HEK293T (cell line): Measurements from ENCODE around the gene PCDH7.

ENCODE experiments used
- CTCF ChIA-PET: fragments of 350-600 bp; formaldehyde crosslinking; extraction: SDS; loops from one replicate; lab custom pipeline; 2021; ENCODE audit warnings: antibody characterized with exemption, inconsistent platforms; lab: Yijun Ruan, JAX
- POLR2A ChIA-PET: fragments of 350-600 bp; formaldehyde crosslinking; extraction: SDS; loops from one replicate; lab custom pipeline; 2020; ENCODE audit warnings: antibody characterized with exemption, inconsistent platforms; lab: Yijun Ruan, JAX
- DNase-seq: peaks from one replicate; pipeline ENCODE4 v3.0.0; 2012; ENCODE audit warnings: mixed read lengths; ENCODE audit errors: extremely low spot score
- ARNT ChIP-seq: fragments of 450-650 bp; IDR thresholded peaks from 2 replicates; pipeline ENCODE4 v1.6.1; 2017; ENCODE audit warnings: mild to moderate bottlenecking
- BHLHE40 ChIP-seq: fragments of 450-650 bp; IDR thresholded peaks from 2 replicates; pipeline ENCODE4 v1.6.1; 2016; ENCODE audit warnings: mild to moderate bottlenecking, moderate library complexity, borderline replicate concordance
- CTBP1 ChIP-seq: fragments of 450-650 bp; IDR thresholded peaks from 2 replicates; pipeline ENCODE4 v1.6.1; 2016; ENCODE audit warnings: borderline replicate concordance
- ELF4 ChIP-seq: fragments of 450-650 bp; IDR thresholded peaks from 2 replicates; pipeline ENCODE4 v1.6.1; 2017; ENCODE audit warnings: antibody characterized with exemption
- FOXA1 ChIP-seq: fragments of 450-650 bp; IDR thresholded peaks from 2 replicates; pipeline ENCODE4 v1.6.1; 2016; ENCODE audit warnings: mild to moderate bottlenecking
- FOXK2 ChIP-seq: fragments of 450-650 bp; IDR thresholded peaks from 2 replicates; pipeline ENCODE4 v1.6.1; 2016; ENCODE audit warnings: mild to moderate bottlenecking
- FOXM1 ChIP-seq: fragments of 450-650 bp; IDR thresholded peaks from 2 replicates; pipeline ENCODE4 v1.6.1; 2017; ENCODE audit warnings: mild to moderate bottlenecking, borderline replicate concordance
- HDGF ChIP-seq: fragments of 450-650 bp; IDR thresholded peaks from 2 replicates; pipeline ENCODE4 v1.6.1; 2017; ENCODE audit warnings: antibody characterized with exemption, borderline replicate concordance
- L3MBTL2 ChIP-seq: fragments of 450-650 bp; conservative IDR thresholded peaks from 2 replicates; pipeline ENCODE4 v1.6.1; 2016; ENCODE audit warnings: mild to moderate bottlenecking
- LEF1 ChIP-seq: fragments of 450-650 bp; IDR thresholded peaks from 2 replicates; pipeline ENCODE4 v1.6.1; 2017; ENCODE audit warnings: mild to moderate bottlenecking, borderline replicate concordance
- NFRKB ChIP-seq: fragments of 450-650 bp; IDR thresholded peaks from 2 replicates; pipeline ENCODE4 v1.6.1; 2016; ENCODE audit warnings: mild to moderate bottlenecking, moderate library complexity
- PKNOX1 ChIP-seq: fragments of 450-650 bp; IDR thresholded peaks from 2 replicates; pipeline ENCODE4 v1.6.1; 2016
- SP1 ChIP-seq: fragments of 450-650 bp; IDR thresholded peaks from 2 replicates; pipeline ENCODE4 v1.6.1; 2017
- SUZ12 ChIP-seq: fragments of 450-650 bp; IDR thresholded peaks from 2 replicates; pipeline ENCODE4 v1.6.1; 2016; ENCODE audit warnings: mild to moderate bottlenecking
- TARDBP ChIP-seq: fragments of 450-650 bp; IDR thresholded peaks from 2 replicates; pipeline ENCODE4 v1.6.1; 2016
- ZNF384 ChIP-seq: fragments of 450-650 bp; IDR thresholded peaks from 2 replicates; pipeline ENCODE4 v1.6.1; 2016

Gene PCDH7

GRCh38 chr4:30760551-30760950, 40.4 kb downstream of the PCDH7 start:
- no peak for DNase-seq
- POLR2A ChIA-PET: no interaction called here
- CTCF ChIA-PET: no interaction called here
- TF ChIP-seq LEF1: no peak
- TF ChIP-seq ZNF384: no peak
- no peak for TF ChIP-seq CTBP1
- no peak for TF ChIP-seq TARDBP
- TF ChIP-seq HDGF: no peak
- TF ChIP-seq L3MBTL2: no peak
- TF ChIP-seq SP1: no peak
- no peak for TF ChIP-seq FOXA1
- TF ChIP-seq FOXM1: no peak
- TF ChIP-seq FOXK2: no peak
- no peak for TF ChIP-seq NFRKB
- TF ChIP-seq BHLHE40: no peak
- TF ChIP-seq SUZ12: no peak
- TF ChIP-seq ARNT: no peak
- no peak for TF ChIP-seq ELF4
- no peak for TF ChIP-seq PKNOX1

GRCh38 chr4:30763321-30763727, 43.2 kb downstream of the PCDH7 start:
- DNase-seq: no peak
- TF ChIP-seq FOXA1: peak; percentile 31; the same call in 1 of the 2 replicates
- no peak for TF ChIP-seq ZNF384
- TF ChIP-seq CTBP1: peak; percentile 61
- peak; percentile 35 for TF ChIP-seq PKNOX1
- POLR2A ChIA-PET: no interaction called here
- CTCF ChIA-PET: no interaction called here

GRCh38 chr4:30765022-30765421, 44.9 kb downstream of the PCDH7 start:
- ChIA-PET CTCF (no interaction called here), POLR2A (no interaction called here)
- TF ChIP-seq FOXM1 (no peak), TARDBP (no peak), SUZ12 (no peak), LEF1 (no peak), FOXK2 (no peak), HDGF (no peak), L3MBTL2 (no peak), FOXA1 (no peak), BHLHE40 (no peak), PKNOX1 (no peak), SP1 (no peak), CTBP1 (no peak)

GRCh38 chr4:30767147-30767845, 47.1 kb downstream of the PCDH7 start:
- no peak for DNase-seq
- ChIA-PET POLR2A (no interaction called here), CTCF (no interaction called here)
- TF ChIP-seq PKNOX1: no peak

More at GRCh38 chr4:30765022-30765421, 44.9 kb downstream of the PCDH7 start:
- DNase-seq: no peak

GRCh38 chr4:30768277-30768676, 48.1 kb downstream of the PCDH7 start:
- POLR2A ChIA-PET: no interaction called here
- no peak for DNase-seq
- CTCF ChIA-PET: interaction anchor here (0.6 kb wide), 1 partner anchor 47 kb away, joined by 3 read pairs; no protein-coding TSS in a partner anchor
- no peak for TF ChIP-seq BHLHE40
- no peak for TF ChIP-seq L3MBTL2
- no peak for TF ChIP-seq FOXA1
- no peak for TF ChIP-seq LEF1
- no peak for TF ChIP-seq FOXK2
- TF ChIP-seq PKNOX1: no peak
- TF ChIP-seq FOXM1: no peak
- no peak for TF ChIP-seq NFRKB
- no peak for TF ChIP-seq HDGF
- no peak for TF ChIP-seq CTBP1
- no peak for TF ChIP-seq TARDBP
- no peak for TF ChIP-seq SUZ12
- TF ChIP-seq ELF4: no peak
- TF ChIP-seq ARNT: no peak
- TF ChIP-seq SP1: no peak
- no peak for TF ChIP-seq ZNF384
